Measurements from ENCODE around the gene TINAGL1.
A peak's percentile ranks its signal among the peaks of the same experiment; 100 is the strongest.

TINAGL1 gene

DNA sequence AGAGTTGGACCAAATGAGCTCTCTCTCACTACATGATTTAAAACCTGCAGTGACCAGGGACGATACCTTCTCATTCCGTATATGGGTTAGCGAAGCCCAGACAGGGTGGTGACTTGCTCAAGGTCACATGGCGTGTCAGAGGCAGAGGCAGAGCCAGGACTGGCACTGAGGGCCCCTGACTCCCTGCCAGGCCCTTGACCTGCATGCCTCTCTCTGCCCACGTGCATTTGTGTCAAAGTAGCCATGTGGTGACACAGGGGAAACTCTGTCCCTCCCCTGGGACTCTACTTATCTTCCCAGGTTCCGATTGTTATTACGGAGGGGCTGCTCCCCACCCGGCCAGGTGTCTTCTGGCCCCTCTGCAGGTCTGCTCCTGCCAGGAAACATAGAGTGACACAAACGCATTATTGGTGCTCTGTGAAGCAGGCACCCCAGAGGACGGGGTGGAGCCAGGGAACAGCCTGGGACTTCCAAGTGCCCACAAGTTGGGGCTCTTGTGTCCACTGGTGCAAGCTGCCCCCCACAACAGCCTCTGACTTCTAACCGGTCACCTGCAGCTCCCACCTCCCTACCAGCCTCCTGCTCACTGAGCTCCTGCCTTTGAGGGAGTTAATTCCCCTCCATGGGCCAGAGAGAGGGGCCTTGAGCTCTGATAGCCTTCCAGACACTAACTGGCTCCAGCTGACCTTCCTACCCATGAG is 7.3 kb upstream of the TINAGL1 start:
- no peak for DNase-seq (ENCODE audit: low read depth in 2 of 2)

DNA sequence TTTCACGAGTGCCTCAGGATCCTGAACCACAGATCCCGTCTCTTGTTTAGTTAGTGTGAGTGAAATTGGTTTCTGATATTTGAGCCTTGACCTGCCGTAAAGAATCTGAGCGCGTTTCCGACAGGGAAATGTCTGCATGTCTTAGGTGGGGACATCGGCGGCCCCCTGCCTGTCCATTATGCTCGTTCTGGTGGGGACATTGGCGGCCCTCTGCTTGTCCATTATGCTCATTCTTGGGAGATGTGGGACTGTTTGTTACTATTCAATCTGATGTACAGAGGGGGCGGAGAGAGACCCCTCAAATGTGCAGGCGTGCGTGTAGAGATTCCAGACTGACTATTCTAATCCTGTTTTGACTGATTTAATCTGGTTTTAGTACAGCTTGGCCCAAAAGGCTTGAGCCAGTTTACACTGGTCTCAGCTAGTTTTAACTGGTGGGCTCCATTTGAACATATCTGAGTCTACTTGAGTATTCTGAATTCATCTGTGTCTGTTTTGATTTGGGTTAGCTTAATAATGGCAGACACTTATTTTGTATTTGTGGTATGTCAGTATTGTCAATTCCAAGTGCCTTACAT is 6.6 kb upstream of the TINAGL1 start:
- DNase-seq (ENCODE audit: low read depth in 2 of 2): no peak

DNA sequence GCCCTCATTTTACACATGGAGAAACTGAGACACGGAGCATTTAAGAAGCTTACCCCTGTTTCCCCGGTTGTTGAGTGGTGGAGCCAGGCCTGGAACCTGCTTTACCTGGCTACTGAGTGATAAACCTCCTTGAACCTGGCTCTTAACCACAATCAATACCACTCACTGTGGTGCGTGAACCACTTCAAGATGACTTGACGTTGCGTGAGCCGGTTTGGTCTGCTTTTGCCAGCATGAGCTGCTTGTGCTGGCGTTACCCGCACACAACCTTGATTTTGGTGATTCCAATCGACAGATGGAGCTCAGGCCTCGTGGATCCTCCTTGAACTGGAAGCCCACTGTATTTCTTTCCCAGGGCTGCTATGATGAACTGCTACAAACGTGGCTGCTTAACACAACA is 6.1 kb upstream of the TINAGL1 start:
- no peak for DNase-seq (ENCODE audit: low read depth in 2 of 2)

DNA sequence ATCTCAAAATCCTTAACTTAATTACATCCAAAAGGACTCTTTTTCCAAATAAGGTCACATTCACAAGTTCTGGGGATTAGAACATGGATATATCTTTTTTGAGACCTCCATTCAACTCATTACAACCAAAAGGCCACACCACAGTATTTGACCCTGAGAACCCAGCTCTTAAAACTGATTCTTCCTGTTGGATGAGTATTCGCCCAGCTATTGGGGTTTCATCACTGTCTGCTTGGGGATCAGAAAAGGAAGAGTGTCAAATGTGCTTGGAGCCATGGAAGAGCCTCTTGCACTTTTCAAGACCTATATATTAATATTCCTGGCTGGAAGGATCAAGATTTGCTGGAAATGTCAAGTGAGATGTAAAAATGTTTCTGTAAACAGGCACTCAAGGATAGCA is 5.4 kb upstream of the TINAGL1 start:
- no peak for DNase-seq (ENCODE audit: low read depth in 2 of 2)

DNA sequence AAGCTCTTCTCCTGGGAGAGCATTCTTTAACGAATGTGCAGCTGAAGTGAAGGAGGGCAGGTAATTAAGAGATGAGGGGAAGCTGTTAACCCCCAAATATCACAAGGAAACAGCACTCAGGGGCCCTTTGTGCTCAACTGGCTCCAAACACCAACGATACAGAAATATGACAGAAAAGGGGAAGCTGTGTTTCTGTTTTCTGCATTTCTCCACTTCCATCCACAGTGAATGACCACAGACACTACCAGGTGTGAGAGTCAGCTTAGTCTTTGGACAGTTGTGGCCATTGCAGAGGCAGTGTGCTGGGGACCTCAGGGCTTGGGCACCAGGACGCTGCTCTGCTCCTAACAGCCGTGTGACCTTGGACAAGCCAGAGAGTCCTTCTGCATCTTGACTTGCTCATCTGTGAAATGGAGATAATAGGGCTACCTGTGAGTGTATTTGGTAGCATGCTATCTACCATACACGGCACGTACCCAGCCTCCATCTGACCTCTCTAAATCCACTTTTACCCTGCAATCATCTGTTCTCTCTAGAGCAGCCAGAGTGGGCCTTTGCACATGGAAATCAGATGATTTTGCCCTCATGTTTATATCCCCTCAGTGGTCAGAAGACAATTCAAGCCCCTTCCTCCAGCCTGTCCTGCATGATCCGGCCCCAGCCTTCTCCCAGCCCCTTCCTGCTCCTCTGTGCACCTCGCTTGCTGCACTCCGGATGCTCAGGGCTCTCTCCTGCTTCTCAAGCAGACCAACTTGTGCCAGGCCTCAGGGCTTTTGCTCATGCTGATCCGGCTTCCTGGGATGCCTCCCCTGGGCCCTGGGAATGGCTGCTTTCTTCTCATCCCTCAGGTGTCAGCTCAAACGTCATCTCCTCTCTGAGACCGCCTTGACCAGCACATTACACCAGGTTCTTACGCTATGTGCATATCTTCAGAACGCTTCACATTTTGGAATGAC is 4.7 kb upstream of the TINAGL1 start:
- no peak for DNase-seq (ENCODE audit: low read depth in 2 of 2)

DNA sequence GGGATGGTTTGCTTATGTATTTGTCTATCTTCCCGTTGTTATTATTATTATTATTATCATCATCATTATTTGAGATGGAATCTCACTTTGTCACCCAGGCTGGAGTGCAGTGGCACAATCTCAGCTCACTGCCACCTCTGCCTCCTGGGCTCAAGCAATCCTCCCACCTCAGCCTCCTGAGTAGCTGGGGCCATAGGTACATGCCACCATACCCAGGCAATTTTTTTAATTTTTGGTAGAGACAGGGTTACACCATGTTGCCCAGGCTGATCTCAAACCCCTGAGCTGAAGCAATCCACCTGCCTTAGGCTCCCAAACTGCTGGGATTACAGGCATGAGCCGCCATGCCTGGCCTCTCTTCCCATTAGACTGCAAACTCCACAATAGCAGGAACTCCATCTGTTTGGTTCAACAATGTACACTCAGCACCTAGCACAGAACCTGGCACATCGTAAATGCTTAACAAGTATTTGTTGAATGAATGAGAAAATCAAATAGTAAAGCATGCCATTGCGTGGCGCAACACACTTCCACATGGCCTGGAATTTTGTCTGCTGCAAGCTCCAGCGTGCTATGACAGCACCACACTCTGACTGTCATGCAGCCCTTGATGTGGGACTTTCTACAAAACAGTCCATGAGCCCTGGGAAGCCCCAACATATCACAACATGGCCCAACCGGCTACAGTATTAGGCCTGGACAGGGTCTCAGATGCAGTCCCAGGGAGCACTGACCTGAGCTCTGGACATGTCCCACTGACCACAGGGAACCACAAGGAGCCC is 3.8 kb upstream of the TINAGL1 start:
- DNase-seq (ENCODE audit: low read depth in 2 of 2): no peak

DNA sequence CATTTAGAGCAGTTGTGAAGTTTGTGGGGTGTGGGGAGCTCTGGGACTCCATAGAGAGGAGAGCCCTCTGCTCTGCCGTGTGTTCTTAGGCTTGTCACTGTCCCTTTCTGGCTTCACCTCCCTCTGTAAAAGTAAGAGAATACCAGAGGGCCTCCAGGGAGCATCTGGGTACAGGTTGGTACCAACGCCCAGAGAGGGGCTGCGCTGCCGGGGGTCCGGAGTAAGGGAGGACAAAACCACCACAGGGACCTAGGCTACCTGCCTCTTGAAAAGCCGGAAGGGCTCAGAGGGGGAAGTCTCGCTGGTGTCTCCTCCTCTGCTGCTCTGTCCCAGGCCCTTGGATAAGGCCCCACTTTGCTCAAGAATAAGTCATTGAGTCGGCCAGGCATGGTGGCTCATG is 3.1 kb upstream of the TINAGL1 start:
- no peak for DNase-seq (ENCODE audit: low read depth in 2 of 2)

DNA sequence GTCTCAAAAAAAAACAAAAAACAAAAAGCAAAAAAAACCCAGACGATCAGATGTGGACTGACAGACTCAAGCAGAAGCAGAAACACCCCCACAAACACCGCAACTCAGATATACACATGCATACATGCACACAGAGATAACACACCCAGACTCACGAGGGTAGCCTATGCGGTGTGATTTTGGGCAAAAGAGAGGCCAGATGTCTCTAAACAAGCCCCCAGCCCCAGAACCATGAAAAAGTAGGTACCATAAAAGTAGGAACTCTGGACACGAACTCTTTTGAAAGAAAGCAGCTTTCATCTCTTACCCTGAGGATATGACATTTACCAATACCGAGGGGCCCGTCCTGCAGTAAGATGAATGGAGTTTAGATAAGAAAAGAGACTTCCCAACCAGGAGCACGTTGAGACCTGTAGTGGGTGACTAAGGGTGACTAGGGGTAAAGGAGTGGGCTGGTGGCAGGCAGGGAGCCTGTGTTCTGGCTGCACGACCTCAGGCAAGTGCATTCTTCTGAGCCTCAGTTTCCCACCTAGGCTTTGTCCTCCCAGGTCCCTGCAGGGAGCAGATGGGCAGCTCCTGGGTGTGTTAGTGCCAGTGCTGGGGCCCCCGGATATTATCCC is 1.5 kb upstream of the TINAGL1 start:
- DNase-seq (ENCODE audit: low read depth in 2 of 2): no peak

DNA sequence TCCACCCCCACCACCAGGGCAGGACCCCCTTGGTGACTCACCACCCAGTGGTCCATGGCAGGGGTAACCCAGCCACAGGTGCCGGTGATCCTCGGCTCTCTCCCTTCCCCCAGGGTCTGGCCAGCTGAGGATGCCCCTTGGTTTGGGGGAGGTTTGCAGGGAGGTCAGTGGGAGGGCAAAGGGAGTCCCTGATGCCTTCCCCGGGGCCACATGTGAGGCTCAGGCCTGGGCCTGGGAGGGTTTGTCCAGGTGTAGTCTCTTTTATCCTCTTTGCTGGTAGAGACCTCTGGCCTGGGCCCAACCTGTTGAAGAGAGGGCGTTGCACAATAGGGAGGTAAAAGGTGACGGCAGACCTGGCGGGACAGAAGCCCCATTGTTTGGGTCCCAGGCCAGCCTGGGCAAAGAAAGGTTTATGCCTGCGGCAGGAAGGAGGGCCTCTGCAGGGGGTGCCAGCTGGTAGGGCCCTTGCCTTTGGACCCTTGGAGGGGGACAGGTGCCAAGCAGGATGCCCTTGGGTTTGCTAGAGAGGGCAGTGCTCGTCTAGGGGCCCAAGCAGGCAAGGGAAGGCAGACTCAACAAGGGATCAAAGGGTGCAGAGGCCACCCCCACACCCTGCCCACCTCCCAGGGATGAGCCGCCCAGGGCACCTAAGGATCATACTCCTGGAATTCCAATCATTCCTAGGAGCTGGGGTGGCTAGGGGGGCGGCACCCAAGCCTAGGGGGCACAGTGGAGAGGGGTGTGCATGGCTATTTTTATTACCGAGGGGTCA is 760 bp upstream of the TINAGL1 start:
- no peak for DNase-seq (ENCODE audit: low read depth in 2 of 2)

DNA sequence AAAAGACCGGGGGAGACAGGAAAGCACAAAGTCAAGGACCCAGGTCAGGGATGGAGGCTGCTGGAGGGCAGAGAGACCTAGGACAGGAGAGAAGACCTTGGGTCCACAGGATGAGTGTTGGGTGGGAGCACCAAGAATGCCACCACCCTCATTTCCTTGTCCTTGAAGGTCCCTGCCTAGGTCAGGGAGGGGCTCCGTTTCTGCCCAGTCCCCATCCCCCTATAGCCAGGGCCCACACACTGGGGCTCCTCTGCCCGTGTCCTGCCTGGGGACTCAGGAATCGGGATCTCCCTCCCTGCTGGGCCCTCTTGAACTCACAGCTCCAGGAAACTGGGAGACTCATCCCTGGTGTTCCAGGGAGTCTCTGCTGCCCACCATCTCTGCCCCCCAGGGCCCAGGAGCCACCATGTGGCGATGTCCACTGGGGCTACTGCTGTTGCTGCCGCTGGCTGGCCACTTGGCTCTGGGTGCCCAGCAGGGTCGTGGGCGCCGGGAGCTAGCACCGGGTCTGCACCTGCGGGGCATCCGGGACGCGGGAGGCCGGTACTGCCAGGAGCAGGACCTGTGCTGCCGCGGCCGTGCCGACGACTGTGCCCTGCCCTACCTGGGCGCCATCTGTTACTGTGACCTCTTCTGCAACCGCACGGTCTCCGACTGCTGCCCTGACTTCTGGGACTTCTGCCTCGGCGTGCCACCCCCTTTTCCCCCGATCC is 584 bp downstream of the TINAGL1 start:
- no peak for DNase-seq (ENCODE audit: low read depth in 2 of 2)

DNA sequence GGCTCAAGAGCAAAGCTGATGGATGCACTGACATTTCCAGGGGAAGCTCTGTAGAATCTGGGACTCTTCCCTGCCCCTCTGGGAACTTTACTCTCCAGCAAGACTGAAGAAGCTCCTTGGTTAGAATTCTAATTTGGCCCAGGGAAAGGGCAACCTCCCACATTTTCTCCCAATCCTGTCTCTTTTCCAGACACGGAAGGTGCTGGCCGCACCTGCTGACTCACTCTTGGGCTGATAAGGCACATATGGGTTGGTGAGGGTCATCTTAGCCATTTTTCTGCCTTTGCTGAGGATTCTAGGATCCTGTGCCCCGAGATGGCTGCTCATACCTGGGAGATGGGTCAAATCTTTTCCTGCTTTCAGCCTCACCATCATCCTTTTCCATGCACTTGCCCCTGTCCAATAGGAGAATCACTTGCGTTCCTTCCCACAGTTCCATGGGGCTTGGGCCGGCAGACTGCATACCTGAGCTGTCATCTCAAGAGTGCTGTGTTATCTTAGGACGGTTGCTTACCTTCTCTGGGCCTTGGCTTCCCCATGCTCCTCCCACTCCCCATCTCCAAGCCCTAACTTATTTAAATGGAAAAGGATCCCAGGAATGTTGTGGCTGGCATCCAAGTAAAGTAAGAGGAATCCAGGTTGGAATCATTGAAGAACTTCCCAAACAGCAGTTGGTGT is 1.3 kb downstream of the TINAGL1 start:
- DNase-seq (ENCODE audit: low read depth in 2 of 2): peak; percentile 47 to 53

DNA sequence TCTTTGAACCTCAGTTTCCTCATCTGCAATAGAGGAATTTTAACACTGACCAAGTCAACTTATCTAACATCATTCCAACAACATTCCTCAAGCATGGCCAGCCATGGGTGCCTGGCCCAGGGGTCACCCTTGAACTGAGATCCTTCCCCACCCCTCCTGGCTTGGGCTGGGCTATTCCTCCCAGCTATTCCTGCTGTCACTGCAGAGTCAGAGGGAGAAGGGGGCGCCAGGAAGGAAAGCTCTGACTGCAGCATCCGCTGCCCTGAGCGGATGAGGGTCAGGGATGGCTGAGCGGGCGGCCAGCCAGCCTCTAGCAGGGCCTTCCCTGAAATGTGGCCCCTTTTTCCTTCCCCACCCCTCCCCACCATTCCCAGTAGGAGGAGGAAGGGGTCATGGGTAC is 3.1 kb downstream of the TINAGL1 start:
- no peak for DNase-seq (ENCODE audit: low read depth in 2 of 2)

DNA sequence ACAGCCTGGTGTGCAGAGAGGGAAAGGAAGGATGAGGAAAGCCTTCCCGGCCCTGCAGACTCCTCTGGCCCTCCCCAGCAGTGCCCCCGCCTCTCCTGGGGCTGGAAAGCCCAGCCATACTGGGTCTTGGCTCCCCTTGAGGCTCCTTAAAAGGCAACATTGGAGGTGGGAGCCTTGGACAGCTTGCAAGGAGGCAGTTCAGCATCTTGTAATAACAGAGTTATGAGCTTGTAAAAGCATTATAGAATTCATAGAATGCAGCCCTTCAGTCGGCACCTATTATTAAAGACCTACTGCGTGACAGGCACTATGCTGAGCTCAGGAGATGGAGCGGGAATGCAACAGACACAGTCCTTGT is 4.2 kb downstream of the TINAGL1 start:
- peak in 1 of 2 experiments; percentile 30 for DNase-seq (ENCODE audit: low read depth in 2 of 2)

DNA sequence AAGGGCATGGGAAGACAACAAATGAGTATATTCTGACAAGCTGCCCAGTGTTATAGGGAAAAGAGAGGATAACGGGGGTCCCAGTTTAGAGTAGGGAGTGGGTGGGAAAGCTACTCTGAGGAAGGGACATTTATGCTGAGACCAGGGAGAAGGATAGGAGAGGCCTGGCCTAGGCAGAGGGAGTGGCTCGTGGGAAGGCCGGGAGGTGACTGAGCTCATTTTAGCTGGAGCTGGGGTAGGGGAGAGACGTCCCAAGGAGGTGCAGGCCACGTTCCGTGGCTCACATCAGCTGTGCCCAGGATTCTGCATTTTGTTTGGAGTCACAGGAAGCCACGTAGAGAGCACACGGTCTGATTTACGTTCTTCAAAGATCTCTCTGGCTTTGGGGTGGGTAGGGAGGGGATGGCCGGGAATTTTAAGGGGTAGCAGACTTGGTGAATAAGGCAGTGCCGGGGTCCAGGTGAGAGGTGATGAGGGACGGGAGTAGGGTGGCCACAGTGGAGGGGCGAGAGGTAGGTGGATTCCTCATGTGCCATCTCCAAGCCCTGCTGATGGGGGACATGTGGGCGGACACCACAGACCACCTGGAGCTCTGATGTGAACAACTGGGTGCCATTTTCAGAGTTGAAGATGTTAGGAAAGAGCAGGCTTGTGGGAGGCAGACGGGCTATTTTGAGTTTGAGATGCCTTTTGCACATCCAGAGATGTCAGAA is 4.7 kb downstream of the TINAGL1 start:
- DNase-seq (ENCODE audit: low read depth in 2 of 2): no peak

DNA sequence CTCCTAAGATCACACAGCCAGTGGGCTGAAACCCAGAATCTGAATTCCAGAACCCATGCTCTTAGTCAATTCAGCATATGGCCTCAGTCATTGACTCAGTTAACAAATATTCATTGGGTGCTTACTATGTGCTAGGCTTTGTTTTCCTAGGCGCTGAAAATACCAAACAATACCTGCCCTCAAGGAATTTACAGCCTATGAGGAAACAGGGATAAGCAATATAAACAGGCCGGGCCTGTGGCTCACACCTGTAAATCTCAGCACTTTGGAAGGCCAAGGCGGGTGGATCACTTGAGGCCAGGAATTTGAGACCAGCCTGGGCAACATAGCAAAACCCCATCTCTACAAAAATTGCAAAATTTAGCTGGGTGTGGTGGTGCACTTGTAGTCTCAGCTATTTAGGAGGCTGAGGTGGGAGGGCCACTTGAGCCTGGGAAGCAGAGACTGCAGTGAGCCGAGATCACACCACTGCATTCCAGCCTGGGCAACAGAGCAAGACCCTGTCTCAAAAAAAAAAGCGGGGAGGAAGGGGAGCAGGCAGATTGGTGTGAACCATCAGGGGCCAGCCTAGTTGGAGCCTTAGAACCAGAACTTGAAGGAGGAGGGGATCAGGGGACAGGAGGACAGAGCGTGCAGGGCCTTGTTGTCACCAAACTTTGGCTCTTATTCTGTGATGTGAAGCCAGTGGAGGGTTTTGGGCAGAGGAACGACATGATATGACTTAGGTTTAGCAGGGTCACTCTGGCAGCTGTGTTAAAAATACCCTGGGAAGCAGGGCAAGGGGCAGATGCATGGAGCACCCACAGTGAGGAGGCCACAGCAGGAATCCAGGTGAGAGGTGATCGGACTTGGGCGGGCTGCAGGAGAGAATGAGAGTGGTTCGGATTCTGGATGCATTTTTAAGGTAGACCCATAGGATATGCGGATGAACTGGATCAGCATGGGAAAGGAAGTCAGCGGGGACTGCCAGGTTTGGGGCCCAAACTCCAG is 5.8 kb downstream of the TINAGL1 start:
- DNase-seq (ENCODE audit: low read depth in 2 of 2): no peak

DNA sequence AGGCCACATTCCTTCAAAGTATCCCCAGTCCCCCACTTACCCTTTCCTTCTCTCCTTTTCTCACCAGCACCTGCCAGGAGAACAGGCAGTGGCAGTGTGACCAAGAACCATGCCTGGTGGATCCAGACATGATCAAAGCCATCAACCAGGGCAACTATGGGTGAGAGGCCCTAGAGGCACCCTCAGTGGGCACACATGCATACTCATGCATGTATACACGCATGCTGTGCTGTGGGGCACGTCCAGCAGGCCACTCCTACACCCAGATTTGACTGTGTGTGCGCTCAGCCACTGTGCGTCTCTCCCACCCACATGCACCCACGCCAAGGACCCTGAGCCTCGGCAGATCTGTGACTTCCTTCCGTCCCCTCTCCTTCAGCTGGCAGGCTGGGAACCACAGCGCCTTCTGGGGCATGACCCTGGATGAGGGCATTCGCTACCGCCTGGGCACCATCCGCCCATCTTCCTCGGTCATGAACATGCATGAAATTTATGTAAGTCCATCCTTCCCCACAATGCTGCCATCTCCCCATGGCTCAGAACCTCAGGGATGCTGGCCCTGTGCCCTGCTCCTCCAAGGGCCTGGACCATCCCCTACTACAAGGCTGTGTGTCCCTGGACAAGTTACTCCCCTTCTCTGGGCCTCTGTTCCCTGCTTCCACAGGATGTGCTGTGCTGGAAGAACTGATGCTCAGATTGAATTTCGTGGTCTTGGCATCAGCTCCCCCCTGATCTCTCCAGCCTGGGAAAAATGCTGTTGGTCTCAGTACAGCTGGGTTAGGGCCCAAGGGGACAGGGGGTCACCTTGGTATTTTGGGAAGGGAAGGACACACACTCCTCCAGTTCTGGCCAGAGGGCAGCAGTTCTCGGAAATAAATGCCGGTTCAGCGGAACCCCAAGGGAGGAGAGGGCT is 7.0 kb downstream of the TINAGL1 start:
- DNase-seq (ENCODE audit: low read depth in 2 of 2): no peak
